ENCODE results near the gene PTPN14.
A peak's percentile ranks its signal among the peaks of the same experiment; 100 is the strongest.

The PTPN14 gene

DNA sequence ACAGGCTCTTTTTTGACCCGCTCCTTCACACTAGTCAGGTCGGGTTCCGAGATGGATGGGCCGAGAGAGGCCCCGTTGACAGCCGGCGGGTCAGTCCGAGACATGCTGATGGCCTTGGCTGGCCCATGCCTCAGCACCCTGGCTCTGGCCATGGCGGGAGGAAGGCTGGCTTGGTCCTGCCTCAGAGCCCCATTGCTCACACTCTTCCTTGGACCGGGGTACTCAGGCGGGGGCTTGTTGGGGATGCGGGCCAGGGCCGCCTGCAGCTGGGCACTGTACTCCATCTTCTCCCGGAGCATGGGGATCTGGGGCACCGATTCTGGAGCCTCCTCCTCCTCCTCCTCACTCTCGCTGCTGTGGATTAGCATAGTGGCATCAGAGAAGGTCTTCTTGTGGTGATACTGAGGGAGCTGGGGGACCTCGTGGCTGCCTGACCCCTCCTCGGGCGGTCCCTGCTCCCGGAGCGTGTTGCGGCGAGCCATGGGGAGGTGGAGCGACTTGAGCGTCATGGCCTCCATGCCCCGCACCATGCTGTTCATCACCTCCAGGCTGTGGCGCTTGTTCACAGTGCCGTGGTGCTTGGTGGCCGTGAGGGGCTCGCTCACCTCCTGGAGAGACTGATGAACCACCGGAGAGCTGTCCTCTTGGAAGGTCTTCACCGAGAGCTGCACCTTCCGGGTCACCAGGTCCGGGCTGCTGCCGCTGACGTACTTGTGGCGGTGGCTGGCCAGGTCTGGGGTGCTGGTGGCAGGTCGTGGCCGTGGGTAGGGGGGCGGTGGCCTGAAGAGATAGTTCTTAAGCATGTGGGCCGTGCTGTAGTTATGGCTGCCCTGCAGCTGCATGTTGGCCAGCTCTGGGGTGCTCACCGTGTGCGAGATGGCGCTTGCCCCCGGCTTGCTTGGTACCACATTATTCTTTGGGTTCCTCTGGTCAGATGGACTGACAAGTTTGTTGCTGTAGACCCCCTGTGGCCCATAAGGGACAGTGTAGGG lies 167.7 kb downstream of the PTPN14 start:
- Histone ChIP-seq H3K4me2 (ENCODE audit: low read length) (no peak overlapping the region), H3K56ac (ENCODE audit: low read length) (no peak overlapping the region), H3K79me1 (ENCODE audit: low read length) (peaks cover 5% of the 10 kb centered on the region), H2BK15ac (replicated peaks; ENCODE audit: low read depth) (no peak overlapping the region), H3K4me1 (ENCODE audit: control insufficient read depth, low read depth, low read length) (peaks cover 18% of the 10 kb centered on the region), H3K4me3 (ENCODE audit: low read length) (no peak overlapping the region), H3K9ac (ENCODE audit: low read length) (no peak overlapping the region), H2BK120ac (ENCODE audit: low read depth, low read length) (no peak overlapping the region), H4K8ac (ENCODE audit: low read depth, low read length) (no peak overlapping the region), H3K23ac (ENCODE audit: low read length) (no peak overlapping the region), H4K5ac (ENCODE audit: low read length) (no peak overlapping the region), H2AK5ac (ENCODE audit: low read length) (no peak overlapping the region), H3K4ac (ENCODE audit: low read depth, low read length) (no peak overlapping the region), H3K18ac (ENCODE audit: low read length) (no peak overlapping the region), H3K79me2 (ENCODE audit: control insufficient read depth, insufficient read depth, low read length) (peaks cover 4% of the 10 kb centered on the region), H3K27ac (ENCODE audit: low read depth, low read length) (no peak overlapping the region), H3K36me3 (ENCODE audit: control insufficient read depth, insufficient read depth, low read length) (peaks cover 10% of the 10 kb centered on the region), H2BK5ac (ENCODE audit: low read length) (no peak overlapping the region), H3K27me3 (ENCODE audit: insufficient read depth, low read length, poor library complexity) (no peaks in the 10 kb centered on the region)
- WGBS (ENCODE audit: extremely low coverage, insufficient coverage, low lambda C conversion rate): no CpG with 5 or more reads among the region's 45 CpGs
- DNase-seq: no peak

DNA sequence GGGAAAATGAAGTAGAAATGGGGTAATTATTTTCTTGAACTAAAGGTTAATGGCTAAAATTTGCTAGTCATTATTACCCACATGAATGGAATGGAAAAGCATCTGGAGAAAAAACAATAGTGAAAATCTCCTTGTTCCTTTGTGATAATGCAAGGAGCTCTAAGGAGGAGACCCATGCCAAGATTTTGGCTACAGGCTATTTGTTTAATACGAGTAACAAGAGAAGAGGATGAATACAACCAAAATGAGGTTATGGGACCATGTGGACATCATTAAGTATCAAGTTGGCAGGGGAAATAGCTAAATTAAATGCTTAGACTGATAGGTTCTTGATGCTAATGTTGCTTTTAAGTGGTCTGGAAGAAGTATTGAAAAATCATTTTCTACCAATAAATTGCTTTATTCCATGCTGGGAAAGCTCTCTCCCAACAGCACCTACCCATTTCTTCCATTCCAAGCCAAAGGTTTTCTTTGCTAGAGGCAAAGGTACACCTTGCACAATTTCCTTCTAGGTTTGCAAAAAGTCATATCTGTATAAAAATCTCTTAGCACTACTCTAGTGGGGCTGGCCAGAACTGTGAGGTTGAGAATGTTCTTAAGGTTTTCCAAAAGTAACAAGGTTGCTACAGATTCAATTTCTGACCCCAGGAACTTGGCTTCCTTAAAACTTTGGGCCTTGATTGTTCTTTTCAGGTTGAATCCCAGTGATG lies 170.3 kb downstream of the PTPN14 start:
- Histone ChIP-seq H4K8ac (ENCODE audit: low read depth, low read length) (no peak overlapping the region), H3K4me2 (ENCODE audit: low read length) (no peak overlapping the region), H3K79me1 (ENCODE audit: low read length) (peaks cover 10% of the 10 kb centered on the region), H3K9ac (ENCODE audit: low read length) (no peak overlapping the region), H2AK5ac (ENCODE audit: low read length) (no peak overlapping the region), H3K56ac (ENCODE audit: low read length) (no peak overlapping the region), H2BK5ac (ENCODE audit: low read length) (peak overlapping the region; percentile 88), H3K27ac (ENCODE audit: low read depth, low read length) (peak overlapping the region; percentile 66), H3K18ac (ENCODE audit: low read length) (peak overlapping the region; percentile 24), H3K36me3 (ENCODE audit: control insufficient read depth, insufficient read depth, low read length) (peaks cover 10% of the 10 kb centered on the region), H3K23ac (ENCODE audit: low read length) (no peak overlapping the region), H3K4ac (ENCODE audit: low read depth, low read length) (no peak overlapping the region), H2BK15ac (replicated peaks; ENCODE audit: low read depth) (no peak overlapping the region), H3K4me3 (ENCODE audit: low read length) (no peak overlapping the region), H3K4me1 (ENCODE audit: control insufficient read depth, low read depth, low read length) (peaks cover 29% of the 10 kb centered on the region), H3K79me2 (ENCODE audit: control insufficient read depth, insufficient read depth, low read length) (peaks cover 10% of the 10 kb centered on the region), H4K5ac (ENCODE audit: low read length) (no peak overlapping the region), H3K27me3 (ENCODE audit: insufficient read depth, low read length, poor library complexity) (no peaks in the 10 kb centered on the region), H2BK120ac (ENCODE audit: low read depth, low read length) (no peak overlapping the region)
- no CpG with 5 or more reads among the region's 1 CpG for WGBS (ENCODE audit: extremely low coverage, insufficient coverage, low lambda C conversion rate)
- no peak for DNase-seq

DNA sequence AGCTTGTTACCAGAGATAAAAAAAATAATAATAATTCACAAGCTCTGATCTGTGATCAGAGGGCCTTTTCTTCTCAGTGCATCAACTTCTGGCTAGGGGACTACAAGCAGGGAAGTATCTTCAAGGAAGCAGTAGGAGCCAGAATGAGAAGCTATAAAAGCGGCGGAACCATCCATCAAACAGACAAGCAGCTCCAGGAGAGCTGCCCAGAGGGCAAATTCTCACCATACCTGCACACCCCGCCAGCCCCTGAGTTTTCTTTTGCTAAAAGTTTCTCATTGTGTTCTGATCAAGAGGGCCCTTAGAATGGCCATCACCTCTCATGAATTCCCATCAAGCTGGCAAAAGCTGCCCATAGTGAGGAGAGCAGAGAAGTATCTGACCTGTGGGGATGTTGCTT lies 171.0 kb downstream of the PTPN14 start:
- Histone ChIP-seq H4K8ac (ENCODE audit: low read depth, low read length) (no peak overlapping the region), H2BK120ac (ENCODE audit: low read depth, low read length) (peak overlapping the region; percentile 1), H3K36me3 (ENCODE audit: control insufficient read depth, insufficient read depth, low read length) (peaks cover 10% of the 10 kb centered on the region), H3K79me1 (ENCODE audit: low read length) (peaks cover 11% of the 10 kb centered on the region), H3K23ac (ENCODE audit: low read length) (no peak overlapping the region), H3K4ac (ENCODE audit: low read depth, low read length) (no peak overlapping the region), H3K9ac (ENCODE audit: low read length) (peak overlapping the region; percentile 2), H2BK5ac (ENCODE audit: low read length) (peak overlapping the region; percentile 88), H3K56ac (ENCODE audit: low read length) (peak overlapping the region; percentile 62), H3K4me1 (ENCODE audit: control insufficient read depth, low read depth, low read length) (peaks cover 29% of the 10 kb centered on the region), H3K79me2 (ENCODE audit: control insufficient read depth, insufficient read depth, low read length) (peaks cover 10% of the 10 kb centered on the region), H3K18ac (ENCODE audit: low read length) (peak overlapping the region; percentile 24), H3K27me3 (ENCODE audit: insufficient read depth, low read length, poor library complexity) (no peaks in the 10 kb centered on the region), H3K27ac (ENCODE audit: low read depth, low read length) (peak overlapping the region; percentile 66), H2BK15ac (replicated peaks; ENCODE audit: low read depth) (no peak overlapping the region), H2AK5ac (ENCODE audit: low read length) (no peak overlapping the region), H4K5ac (ENCODE audit: low read length) (no peak overlapping the region), H3K4me2 (ENCODE audit: low read length) (no peak overlapping the region), H3K4me3 (ENCODE audit: low read length) (no peak overlapping the region)
- no CpG with 5 or more reads among the region's 3 CpGs for WGBS (ENCODE audit: extremely low coverage, insufficient coverage, low lambda C conversion rate)
- DNase-seq: peak; percentile 90

DNA sequence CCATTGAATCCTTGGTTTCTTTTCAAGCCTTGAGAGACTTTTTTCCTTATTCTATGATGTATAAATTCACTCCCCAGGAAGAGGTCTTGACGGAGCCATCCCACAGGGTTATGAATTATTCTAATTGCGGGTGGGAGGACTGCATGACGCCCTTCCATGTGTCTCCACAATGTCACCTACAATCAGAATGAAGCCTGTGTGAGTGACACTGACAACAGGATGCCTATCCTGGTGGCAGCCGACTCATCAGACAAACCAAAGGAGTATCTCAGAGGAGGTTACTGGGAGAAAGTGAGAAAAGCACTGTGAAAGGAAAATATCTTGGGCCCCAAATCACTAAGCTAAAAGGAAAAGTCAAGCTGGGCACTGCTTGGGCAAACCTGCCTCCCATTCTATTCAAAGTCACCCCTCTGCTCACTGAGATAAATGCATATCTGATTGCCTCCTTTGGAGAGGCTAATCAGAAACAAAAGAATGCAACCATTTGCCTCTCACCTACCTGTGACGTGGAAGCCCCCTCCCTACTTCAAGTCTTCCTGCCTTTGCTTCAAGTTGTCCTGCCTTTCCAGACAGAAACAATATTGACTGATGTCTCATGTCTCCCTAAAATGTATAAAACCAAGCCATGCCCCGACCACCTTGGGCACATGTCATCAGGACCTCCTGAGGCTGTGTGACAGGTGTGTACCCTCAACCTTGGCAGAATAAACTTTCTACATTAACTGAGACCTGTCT lies 172.0 kb downstream of the PTPN14 start:
- no CpG with 5 or more reads among the region's 6 CpGs for WGBS (ENCODE audit: extremely low coverage, insufficient coverage, low lambda C conversion rate)
- H2BK120ac ChIP-seq (ENCODE audit: low read depth, low read length): no peak overlapping the region

DNA sequence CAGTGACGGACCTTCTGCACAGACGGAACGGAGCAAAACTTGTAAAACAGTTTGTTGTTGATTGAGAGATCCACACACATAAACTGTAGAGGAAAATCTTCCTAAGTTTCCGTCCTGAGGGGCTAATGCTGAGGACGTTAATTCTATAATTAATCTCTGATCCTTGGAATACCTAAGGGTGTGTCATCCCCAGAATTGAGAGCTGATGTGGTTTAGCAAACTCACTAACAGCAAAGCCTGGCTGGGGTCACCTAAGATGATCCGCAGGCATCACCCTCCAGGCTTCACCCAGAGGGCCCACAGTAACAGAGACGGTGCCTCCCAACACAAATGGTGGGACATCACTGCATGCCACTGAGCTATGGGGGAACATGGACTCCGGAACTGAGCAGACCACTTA lies 172.9 kb downstream of the PTPN14 start:
- Histone ChIP-seq H3K4me2 (ENCODE audit: low read length) (no peak overlapping the region), H3K18ac (ENCODE audit: low read length) (peak overlapping the region; percentile 15), H3K27me3 (ENCODE audit: insufficient read depth, low read length, poor library complexity) (no peaks in the 10 kb centered on the region), H3K36me3 (ENCODE audit: control insufficient read depth, insufficient read depth, low read length) (peaks cover 4% of the 10 kb centered on the region), H4K5ac (ENCODE audit: low read length) (peak overlapping the region; percentile 47), H3K79me1 (ENCODE audit: low read length) (peaks cover 6% of the 10 kb centered on the region), H2BK120ac (ENCODE audit: low read depth, low read length) (peak overlapping the region; percentile 30), H3K4me3 (ENCODE audit: low read length) (no peak overlapping the region), H3K27ac (ENCODE audit: low read depth, low read length) (peak overlapping the region; percentile 27), H3K79me2 (ENCODE audit: control insufficient read depth, insufficient read depth, low read length) (peaks cover 8% of the 10 kb centered on the region), H2BK5ac (ENCODE audit: low read length) (peak overlapping the region; percentile 96), H3K4ac (ENCODE audit: low read depth, low read length) (peak overlapping the region; percentile 41), H4K8ac (ENCODE audit: low read depth, low read length) (no peak overlapping the region), H3K56ac (ENCODE audit: low read length) (peak overlapping the region; percentile 79), H2BK15ac (replicated peaks; ENCODE audit: low read depth) (no peak overlapping the region), H3K9ac (ENCODE audit: low read length) (peak overlapping the region; percentile 41), H2AK5ac (ENCODE audit: low read length) (peak overlapping the region; percentile 83), H3K4me1 (ENCODE audit: control insufficient read depth, low read depth, low read length) (peaks cover 29% of the 10 kb centered on the region), H3K23ac (ENCODE audit: low read length) (peak overlapping the region; percentile 94)
- peak; percentile 20 for DNase-seq
- no CpG with 5 or more reads among the region's 8 CpGs for WGBS (ENCODE audit: extremely low coverage, insufficient coverage, low lambda C conversion rate)

More for the DNA sequence above, 172.0 kb downstream of the PTPN14 start:
- peak; percentile 97 for DNase-seq
- Histone ChIP-seq H3K36me3 (ENCODE audit: control insufficient read depth, insufficient read depth, low read length) (peaks cover 8% of the 10 kb centered on the region), H3K56ac (ENCODE audit: low read length) (no peak overlapping the region), H3K18ac (ENCODE audit: low read length) (peak overlapping the region; percentile 89), H3K27ac (ENCODE audit: low read depth, low read length) (peak overlapping the region; percentile 36), H4K5ac (ENCODE audit: low read length) (no peak overlapping the region), H3K4me3 (ENCODE audit: low read length) (no peak overlapping the region), H3K4me2 (ENCODE audit: low read length) (no peak overlapping the region), H3K4me1 (ENCODE audit: control insufficient read depth, low read depth, low read length) (peaks cover 29% of the 10 kb centered on the region), H3K4ac (ENCODE audit: low read depth, low read length) (no peak overlapping the region), H2AK5ac (ENCODE audit: low read length) (no peak overlapping the region), H3K79me1 (ENCODE audit: low read length) (peaks cover 11% of the 10 kb centered on the region), H3K27me3 (ENCODE audit: insufficient read depth, low read length, poor library complexity) (no peaks in the 10 kb centered on the region), H3K9ac (ENCODE audit: low read length) (no peak overlapping the region), H4K8ac (ENCODE audit: low read depth, low read length) (no peak overlapping the region), H2BK5ac (ENCODE audit: low read length) (peak overlapping the region; percentile 96), H3K79me2 (ENCODE audit: control insufficient read depth, insufficient read depth, low read length) (peaks cover 9% of the 10 kb centered on the region), H3K23ac (ENCODE audit: low read length) (no peak overlapping the region), H2BK15ac (replicated peaks; ENCODE audit: low read depth) (no peak overlapping the region)
